Pancreas (tissue), 10 donors: ENCODE results near the gene SFMBT2. TPM values are rescaled to one million over a fixed set of nuclear protein-coding genes. Genes with fewer than 3 reads are reported as not detected.

Source experiments
- ATAC-seq, 4 donors: fragments of 200-7000 bp; cut with Tn5 transposase; one replicate each; pipeline versions ENCODE4 v1.8.0 to v1.9.1; 2020; ENCODE audit warnings: mild to moderate bottlenecking in 4 of 4, moderate library complexity in 4 of 4
- DNase-seq, 6 donors: peaks; one replicate each; pipeline ENCODE4 v3.0.0-alpha.2; 2020
- FAIRE-seq: peaks from 2 replicates; lab custom pipeline; 2012; peaks lifted over from hg19 to GRCh38; lab: Jason Lieb, UNC
- H3K27ac ChIP-seq, 4 donors: fragments of 200-600 bp; sonication (generic); 1 replicate in 3 of 4; 2 replicates in 1 of 4; pipeline versions ENCODE4 v1.5.0 to v1.8.0; 2020
- H3K27me3 ChIP-seq, 4 donors: fragments of 200-600 bp; one replicate each; pipeline ENCODE4 v1.8.0; 2021
- H3K36me3 ChIP-seq, 3 donors: fragments of 200-600 bp; sonication (generic) in 1 of 3; one replicate each; pipeline versions ENCODE4 v1.5.0 to v1.8.0; 2020 to 2021
- H3K4me1 ChIP-seq, 3 donors: fragments of 200-600 bp; one replicate each; pipeline ENCODE4 v1.8.0; 2021
- H3K4me3 ChIP-seq, 4 donors: fragments of 200-600 bp; sonication (generic) in 2 of 4; one replicate each; pipeline versions ENCODE4 v1.5.0 to v1.8.0; 2020 to 2021
- H3K9me3 ChIP-seq, 4 donors: fragments of 200-600 bp; one replicate each; pipeline ENCODE4 v1.8.0; 2021
- WGBS, 2 donors: extraction: QIAGEN DNeasy Blood & Tissue Kit; methylation state at CpG; one replicate each; pipeline ENCODE4 v1.1.7; 2013; 5-methylcytosine and 5-hydroxymethylcytosine counted together
- intact Hi-C, 3 donors: fragments of 100-400 bp; cut with DNase I; formaldehyde crosslinking; loops; one replicate each; pipeline versions ENCODE4 v1.11.1 to v1.14.2; 2022
- polyA plus RNA-seq, 2 donors: library from polyadenylated mRNA; stranded (reverse); fragments of 200-250 nt; gene quantifications; one replicate each; pipeline ENCODE4 v1.2.3, GENCODE V29; 2013
- total RNA-seq, 6 donors: library from RNA; stranded (reverse); fragmentation: NEBNext Ultra II Directional in 4 of 6; extraction: Animal tissue kit (Norgen Biotek cat#: 25700) in 4 of 6; gene quantifications; one replicate each; pipeline versions ENCODE4 v1.2.1 to v1.2.4, GENCODE V29; 2021 to 2023
- TF ChIP-seq, protein P1 (sequence below), 4 donors: fragments of 200-600 bp; sonication (generic) in 3 of 4; IDR thresholded peaks; one replicate each; pipeline versions ENCODE4 v1.5.0 to v1.8.0; 2021; ENCODE audit warnings: antibody characterized with exemption in 4 of 4
- donor health status: healthy with polysubstance abuse.
- donor health status: DM: no; HTN: no; CAD: no; lungs with moderate emphysema.
- donor health status: DM: no; HTN: no; CAD: no.
- donor health status: control.
- donor health status: control.
- donor health status: Bipolar disorder and iron deficiency.
- donor health status: DM: yes; HTN: yes; CAD: no.
- donor health status: DM: no; HTN: no; CAD: no.
- donor health status: DM: no; HTN: no; CAD: no.
- donor health status: DM: yes; HTN: yes; CAD: no.

The SFMBT2 gene
- total and polyA plus RNA-seq, 8 donors, result 0.65 to 9.4 (median 1.9) TPM

DNA sequence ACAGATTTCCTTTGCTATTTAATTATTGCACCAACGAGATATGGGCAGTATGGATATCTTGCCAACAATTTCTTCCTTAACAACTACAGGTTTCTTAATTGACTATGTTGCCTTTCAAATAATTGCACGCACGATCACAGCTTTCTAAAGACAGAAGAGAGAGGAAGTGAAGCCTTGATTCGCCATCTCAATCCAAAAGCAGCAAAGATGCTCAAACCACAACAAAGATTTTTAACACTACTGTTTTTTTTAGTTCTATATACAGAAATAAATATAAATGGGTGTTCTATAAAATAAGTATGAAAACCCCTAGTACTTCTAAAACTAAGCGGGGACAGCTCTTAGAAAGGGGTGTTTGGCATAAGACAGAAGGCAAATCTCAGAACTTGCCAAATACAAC is 251.3 kb downstream of the SFMBT2 start:
- ATAC-seq, result no peak
- Histone ChIP-seq H3K4me3 (no peak overlapping the region), H3K4me1 (no peaks in the 10 kb centered on the region), H3K27ac (no peak overlapping the region), H3K36me3 (no peaks in the 10 kb centered on the region), H3K27me3 (no peaks in the 10 kb centered on the region), H3K9me3 (no peaks in the 10 kb centered on the region)
- TF ChIP-seq, protein P1, sequence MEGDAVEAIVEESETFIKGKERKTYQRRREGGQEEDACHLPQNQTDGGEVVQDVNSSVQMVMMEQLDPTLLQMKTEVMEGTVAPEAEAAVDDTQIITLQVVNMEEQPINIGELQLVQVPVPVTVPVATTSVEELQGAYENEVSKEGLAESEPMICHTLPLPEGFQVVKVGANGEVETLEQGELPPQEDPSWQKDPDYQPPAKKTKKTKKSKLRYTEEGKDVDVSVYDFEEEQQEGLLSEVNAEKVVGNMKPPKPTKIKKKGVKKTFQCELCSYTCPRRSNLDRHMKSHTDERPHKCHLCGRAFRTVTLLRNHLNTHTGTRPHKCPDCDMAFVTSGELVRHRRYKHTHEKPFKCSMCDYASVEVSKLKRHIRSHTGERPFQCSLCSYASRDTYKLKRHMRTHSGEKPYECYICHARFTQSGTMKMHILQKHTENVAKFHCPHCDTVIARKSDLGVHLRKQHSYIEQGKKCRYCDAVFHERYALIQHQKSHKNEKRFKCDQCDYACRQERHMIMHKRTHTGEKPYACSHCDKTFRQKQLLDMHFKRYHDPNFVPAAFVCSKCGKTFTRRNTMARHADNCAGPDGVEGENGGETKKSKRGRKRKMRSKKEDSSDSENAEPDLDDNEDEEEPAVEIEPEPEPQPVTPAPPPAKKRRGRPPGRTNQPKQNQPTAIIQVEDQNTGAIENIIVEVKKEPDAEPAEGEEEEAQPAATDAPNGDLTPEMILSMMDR (IDR thresholded peaks at IDR 0.05), result no peak
- no peak for FAIRE-seq
- intact Hi-C loops, result no loop called here
- DNase-seq, result no peak
- 62 to 85% methylated on average over 5 of the region's 5 CpGs for WGBS, 2 donors

DNA sequence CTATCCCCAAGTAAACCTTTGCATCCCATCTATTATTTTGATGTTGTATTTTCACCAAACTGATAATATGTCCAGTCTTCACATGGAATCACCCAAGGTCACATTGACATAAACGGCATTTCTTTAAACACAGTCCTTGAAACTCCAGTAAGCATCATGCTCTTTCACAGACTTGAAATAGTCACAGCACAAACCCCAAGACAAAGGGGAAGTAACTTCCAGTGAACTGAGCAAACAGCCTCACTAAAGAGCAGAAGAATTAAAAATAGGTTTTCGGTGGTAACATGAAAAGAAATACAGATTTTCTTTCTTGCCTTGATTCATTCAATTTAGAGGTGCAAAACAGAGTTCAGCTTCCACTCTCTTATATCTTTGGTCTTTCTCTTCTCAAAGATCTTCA is 253.7 kb downstream of the SFMBT2 start:
- TF ChIP-seq, protein P1 (IDR thresholded peaks at IDR 0.05), result no peak
- DNase-seq (no peak), FAIRE-seq (no peak), ATAC-seq (no peak)
- no peak overlapping the region for H3K4me3 ChIP-seq
- H3K4me1 ChIP-seq, result no peaks in the 10 kb centered on the region
- no peaks in the 10 kb centered on the region for H3K36me3 ChIP-seq
- no peaks in the 10 kb centered on the region for H3K27me3 ChIP-seq
- no peaks in the 10 kb centered on the region for H3K9me3 ChIP-seq
- WGBS, 2 donors, result 46 to 47% methylated on average over 2 of the region's 2 CpGs
- H3K27ac ChIP-seq, result no peak overlapping the region
- intact Hi-C loops, result no loop called here

DNA sequence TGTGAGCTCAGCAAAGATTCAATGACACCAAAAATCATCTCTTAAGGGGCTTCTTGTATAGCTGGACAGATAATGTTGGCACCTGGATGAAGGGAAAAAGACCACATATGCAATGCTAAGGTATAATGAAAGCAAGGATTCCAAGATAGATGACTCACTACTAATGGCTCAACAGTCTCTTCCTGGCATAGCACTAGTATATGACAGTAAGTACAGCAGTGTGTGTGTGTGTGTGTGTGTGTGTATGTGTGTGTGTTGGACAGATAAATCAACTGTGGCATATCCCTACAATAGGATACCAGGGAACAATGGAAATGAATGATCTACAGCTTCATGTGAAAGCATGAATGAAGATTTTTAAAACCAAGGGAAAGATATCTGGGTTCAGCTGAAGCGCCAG is 257.1 kb downstream of the SFMBT2 start:
- no peaks in the 10 kb centered on the region for H3K4me1 ChIP-seq
- DNase-seq (no peak), ATAC-seq (no peak), FAIRE-seq (no peak)
- H3K36me3 ChIP-seq, result no peaks in the 10 kb centered on the region
- 76 to 90% methylated on average over 1 of the region's 1 CpG for WGBS, 2 donors
- TF ChIP-seq, protein P1 (IDR thresholded peaks at IDR 0.05), result no peak
- H3K4me3 ChIP-seq, result no peak overlapping the region
- no peaks in the 10 kb centered on the region for H3K27me3 ChIP-seq
- H3K9me3 ChIP-seq, result no peaks in the 10 kb centered on the region
- no peak overlapping the region for H3K27ac ChIP-seq
- intact Hi-C loops, result no loop called here

DNA sequence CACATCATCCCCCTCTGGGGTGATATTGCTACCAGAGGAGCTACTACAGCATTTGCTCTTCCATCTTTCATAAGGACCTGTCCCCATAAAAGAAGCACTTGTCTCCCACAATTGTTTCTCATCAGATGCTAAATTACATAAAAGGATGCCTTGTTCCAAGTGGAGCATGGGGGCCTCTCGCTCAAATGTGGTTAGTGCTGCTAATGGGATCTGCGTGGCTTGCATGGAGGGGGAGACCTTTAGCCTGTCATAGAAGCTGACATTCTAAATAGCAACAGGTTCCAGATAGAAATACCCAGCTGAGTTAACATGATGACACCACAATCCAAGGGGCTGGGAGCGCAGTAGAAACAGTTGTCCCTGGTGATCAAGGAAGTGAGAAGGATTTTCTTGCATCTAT is 257.9 kb downstream of the SFMBT2 start:
- Histone ChIP-seq H3K36me3 (no peaks in the 10 kb centered on the region), H3K9me3 (no peaks in the 10 kb centered on the region), H3K27ac (no peak overlapping the region), H3K4me3 (no peak overlapping the region), H3K4me1 (no peaks in the 10 kb centered on the region), H3K27me3 (no peaks in the 10 kb centered on the region)
- ATAC-seq, result no peak
- TF ChIP-seq, protein P1 (IDR thresholded peaks at IDR 0.05), result no peak
- no peak for DNase-seq
- FAIRE-seq, result no peak
- WGBS, 2 donors, result 66 to 89% methylated on average over 3 of the region's 3 CpGs
- intact Hi-C loops, result no loop called here

DNA sequence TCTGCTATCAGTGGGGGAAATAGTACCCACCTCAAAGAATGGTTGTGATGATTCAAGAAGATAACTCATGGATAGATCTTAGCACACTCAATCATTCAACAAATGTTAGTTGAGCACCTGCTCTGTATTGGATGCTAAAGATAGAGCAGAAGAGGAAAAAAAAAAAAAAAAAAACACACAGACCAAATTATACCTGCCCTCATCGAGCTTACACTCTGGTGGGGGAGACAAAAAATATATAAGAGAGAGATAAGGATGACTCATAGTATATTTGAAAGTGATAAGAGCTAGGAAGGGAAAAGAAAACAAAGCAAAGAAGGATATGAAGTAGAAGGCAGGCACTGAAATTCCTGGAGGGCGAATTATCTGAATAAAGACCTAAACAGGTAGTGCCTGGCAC is 258.5 kb downstream of the SFMBT2 start:
- FAIRE-seq, result no peak
- H3K27me3 ChIP-seq, result no peaks in the 10 kb centered on the region
- no peak for DNase-seq
- TF ChIP-seq, protein P1 (IDR thresholded peaks at IDR 0.05), result no peak
- intact Hi-C loops, result no loop called here
- H3K27ac ChIP-seq, result no peak overlapping the region
- H3K36me3 ChIP-seq, result no peaks in the 10 kb centered on the region
- no peak for ATAC-seq
- H3K4me3 ChIP-seq, result no peak overlapping the region
- WGBS, 2 donors, result 44 to 55% methylated on average over 2 of the region's 2 CpGs
- no peaks in the 10 kb centered on the region for H3K4me1 ChIP-seq
- no peaks in the 10 kb centered on the region for H3K9me3 ChIP-seq
